ENCODE measurements around the gene ABTB2. TPM values are rescaled to one million over a fixed set of nuclear protein-coding genes. Genes with fewer than 3 reads are reported as not detected.

Gene ABTB2
- total RNA-seq, 1 experiment from 2014 or later, result 5.5 TPM

GRCh38 chr11:34145847-34146381 is 211.9 kb downstream of the ABTB2 start:
- Histone ChIP-seq H3K56ac (ENCODE audit: insufficient read length, low read depth, low read length) (no peak overlapping the region), H2BK15ac (ENCODE audit: low read depth, low read length) (no peak overlapping the region), H3K79me2 (ENCODE audit: insufficient read depth, low read length) (no peaks in the 10 kb centered on the region), H3K14ac (ENCODE audit: insufficient read depth, low read length) (no peak overlapping the region), H3K27ac (ENCODE audit: insufficient read length, low read depth, low read length) (no peak overlapping the region), H2BK120ac (ENCODE audit: low read depth, low read length, poor library complexity, severe bottlenecking) (no peak overlapping the region), H2BK5ac (ENCODE audit: insufficient read length, low read length) (no peak overlapping the region), H3K4me1 (ENCODE audit: insufficient read depth, low read length) (no peaks in the 10 kb centered on the region), H4K20me1 (ENCODE audit: control insufficient read depth, insufficient read depth, insufficient read length) (no peaks in the 10 kb centered on the region), H3K18ac (ENCODE audit: insufficient read length, low read depth, low read length) (no peak overlapping the region), H4K91ac (ENCODE audit: insufficient read length, low read depth, low read length) (no peak overlapping the region), H3K4me2 (ENCODE audit: insufficient read depth, insufficient read length, low read length) (no peak overlapping the region), H3K23ac (ENCODE audit: insufficient read length, low read depth, low read length) (no peak overlapping the region), H2BK20ac (ENCODE audit: low read depth, low read length, poor library complexity, severe bottlenecking) (no peak overlapping the region), H3K4ac (ENCODE audit: low read depth, low read length) (no peak overlapping the region), H3T11ph (ENCODE audit: low read length) (no peak overlapping the region), H4K5ac (ENCODE audit: insufficient read length, low read depth, low read length) (no peak overlapping the region), H2AFZ (ENCODE audit: low read length) (no peak overlapping the region), H3K9me3 (ENCODE audit: control insufficient read depth, low read depth, low read length) (no peaks in the 10 kb centered on the region), H3K9ac (ENCODE audit: extremely low read depth, insufficient read length, low read length) (no peak overlapping the region), H3K79me1 (ENCODE audit: insufficient read depth, low read depth, low read length, poor library complexity, severe bottlenecking) (no peaks in the 10 kb centered on the region), H3K27me3 (ENCODE audit: insufficient read depth, low read length) (no peaks in the 10 kb centered on the region), H2AK5ac (ENCODE audit: insufficient read length, low read length) (no peak overlapping the region), H2BK12ac (ENCODE audit: insufficient read length, low read depth, low read length) (no peak overlapping the region), H3K23me2 (ENCODE audit: insufficient read length, low read depth, low read length, poor library complexity, severe bottlenecking) (no peaks in the 10 kb centered on the region), H4K8ac (replicated peaks; ENCODE audit: insufficient read length, low read depth, low read length) (no peak overlapping the region)
- peaks cover 47 to 78% (median 74%) of the 10 kb centered on the region in 3 experiments; a peak in 6 of 7 replicates for H3K36me3 Mint-ChIP-seq (ENCODE audit: insufficient read depth in 1 of 3, low read depth in 3 of 3)
- H3K4me3 Mint-ChIP-seq, result no peak overlapping the region
- H3K9me3 Mint-ChIP-seq, result no peaks in the 10 kb centered on the region
- H3K4me1 Mint-ChIP-seq, result no peaks in the 10 kb centered on the region
- peak overlapping the region in 1 of 3 experiments; percentile 46; a peak in 1 of 7 replicates for H3K27ac Mint-ChIP-seq
- WGBS (ENCODE audit: extremely low coverage, insufficient read length, low lambda C conversion rate), result no CpG with 5 or more reads among the region's 8 CpGs
- DNase-seq, result no peak
- no peak for TF ChIP-seq CTCF (conservative IDR thresholded peaks at IDR 0.05)
- no peaks in the 10 kb centered on the region for H3K27me3 Mint-ChIP-seq (ENCODE audit: low read depth)
